Smooth muscle cell of the brain vasculature (primary cell): ENCODE measurements around the gene OTOG.

Experiments used
- DNase-seq: peaks from one replicate; pipeline ENCODE4 v3.0.0-alpha.2; 2012; ENCODE audit warnings: low read depth, low spot score

OTOG gene

GRCh38 chr11:17547051-17547577 is at the start of gene OTOG:
OTOG (plus strand) TSS chr11:17547259; CDS start chr11:17547373, 114 bp downstream.
- DNase-seq: no peak

- DNase-seq: no peak
These were observed 49.0 kb upstream of the OTOG start for GRCh38 chr11:17498058-17498457.

- DNase-seq: no peak
These were observed 48.6 kb upstream of the OTOG start for GRCh38 chr11:17498475-17498874.

GRCh38 chr11:17500673-17501072 is 46.4 kb upstream of the OTOG start:
- no peak for DNase-seq

GRCh38 chr11:17502630-17503029 is 44.4 kb upstream of the OTOG start:
- no peak for DNase-seq

GRCh38 chr11:17504330-17505107 is 42.5 kb upstream of the OTOG start:
- DNase-seq: peak; percentile 21

- DNase-seq: no peak
These were observed 41.9 kb upstream of the OTOG start for GRCh38 chr11:17505146-17505545.

- no peak for DNase-seq
These were observed 40.7 kb upstream of the OTOG start for GRCh38 chr11:17506314-17506713.

GRCh38 chr11:17506942-17507341 is 40.1 kb upstream of the OTOG start:
- DNase-seq: no peak

- no peak for DNase-seq
These were observed 39.3 kb upstream of the OTOG start for GRCh38 chr11:17507773-17508172.

- DNase-seq: no peak
These were observed 38.8 kb upstream of the OTOG start for GRCh38 chr11:17508306-17508705.

- no peak for DNase-seq
These were observed 38.3 kb upstream of the OTOG start for GRCh38 chr11:17508791-17509190.

GRCh38 chr11:17510507-17511206 is 36.4 kb upstream of the OTOG start:
- DNase-seq: no peak

- no peak for DNase-seq
These were observed 35.5 kb upstream of the OTOG start for GRCh38 chr11:17511571-17511970.

- DNase-seq: no peak
These were observed 35.0 kb upstream of the OTOG start for GRCh38 chr11:17512101-17512500.

GRCh38 chr11:17513853-17514252 is 33.2 kb upstream of the OTOG start:
- DNase-seq: no peak

- no peak for DNase-seq
These were observed 32.6 kb upstream of the OTOG start for GRCh38 chr11:17514476-17514875.

GRCh38 chr11:17515443-17516176 is 31.4 kb upstream of the OTOG start:
- DNase-seq: no peak

- DNase-seq: no peak
These were observed 30.4 kb upstream of the OTOG start for GRCh38 chr11:17516551-17517150.

- no peak for DNase-seq
These were observed 29.9 kb upstream of the OTOG start for GRCh38 chr11:17517186-17517585.

GRCh38 chr11:17518366-17518765 is 28.7 kb upstream of the OTOG start:
- DNase-seq: no peak
